Osteocyte (in vitro differentiated cells): ENCODE results near the gene ZC3H11A. TPM values are rescaled to one million over a fixed set of nuclear protein-coding genes. Genes with fewer than 3 reads are reported as not detected.
"Not testable (repeated sequence)": the region's sequence is repeated elsewhere in the genome, so short reads cannot be mapped to it uniquely, and the experiment has no call there.

Source experiments
- DNase-seq: peaks from one replicate; pipeline ENCODE4 v3.0.0; 2021; ENCODE audit warnings: mixed read lengths; ENCODE audit not compliant: unreplicated experiment; ENCODE audit errors: extremely low spot score
- H3K27ac Mint-ChIP-seq: one replicate; pipeline ENCODE4 v1.8.0; 2021; ENCODE audit warnings: mild to moderate bottlenecking, mixed read lengths; ENCODE audit not compliant: unreplicated experiment
- H3K27me3 Mint-ChIP-seq: one replicate; pipeline ENCODE4 v1.8.0; 2021; ENCODE audit warnings: mixed read lengths; ENCODE audit not compliant: unreplicated experiment
- H3K36me3 Mint-ChIP-seq: one replicate; pipeline ENCODE4 v1.8.0; 2021; ENCODE audit warnings: mixed read lengths; ENCODE audit not compliant: unreplicated experiment
- H3K4me1 Mint-ChIP-seq: one replicate; pipeline ENCODE4 v1.8.0; 2021; ENCODE audit warnings: mixed read lengths; ENCODE audit not compliant: unreplicated experiment
- H3K4me3 Mint-ChIP-seq: one replicate; pipeline ENCODE4 v1.8.0; 2021; ENCODE audit warnings: mild to moderate bottlenecking, moderate library complexity, mixed read lengths; ENCODE audit not compliant: unreplicated experiment
- H3K9me3 Mint-ChIP-seq: one replicate; pipeline ENCODE4 v1.8.0; 2021; ENCODE audit warnings: mixed read lengths; ENCODE audit not compliant: unreplicated experiment
- total RNA-seq: library from RNA; stranded (reverse); gene quantifications from 2 replicates; pipeline ENCODE4 v1.2.1, GENCODE V29; 2021
- TF ChIP-seq, protein P1 (sequence below): fragments of 200-600 bp; sonication (generic); IDR thresholded peaks from 2 replicates; pipeline ENCODE4 v1.5.0; 2021; ENCODE audit warnings: antibody characterized with exemption, mild to moderate bottlenecking, moderate library complexity

Gene ZC3H11A
- total RNA-seq, 1 donor from 2014 or later = 94.8 TPM

DNA sequence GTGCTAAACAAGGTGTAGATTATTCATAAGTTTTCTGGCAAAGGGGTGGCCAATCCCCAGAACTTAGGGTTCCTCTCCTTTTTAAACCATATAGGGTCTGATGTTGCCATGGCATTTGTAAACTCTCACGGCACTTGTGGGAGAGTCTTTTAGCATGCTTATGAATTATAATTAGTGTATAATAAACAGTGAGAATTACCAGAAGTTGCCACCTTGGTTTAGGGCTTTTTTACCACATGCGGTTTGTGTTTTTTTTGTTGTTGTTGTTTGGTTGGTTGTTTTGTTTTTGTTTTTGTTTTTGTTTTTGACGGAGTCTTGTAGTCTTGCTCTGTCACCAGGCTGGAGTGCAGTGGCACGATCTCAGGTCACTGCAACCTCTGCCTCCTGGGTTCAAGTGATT, 39.4 kb upstream of the ZC3H11A start:
- TF ChIP-seq, protein P1, sequence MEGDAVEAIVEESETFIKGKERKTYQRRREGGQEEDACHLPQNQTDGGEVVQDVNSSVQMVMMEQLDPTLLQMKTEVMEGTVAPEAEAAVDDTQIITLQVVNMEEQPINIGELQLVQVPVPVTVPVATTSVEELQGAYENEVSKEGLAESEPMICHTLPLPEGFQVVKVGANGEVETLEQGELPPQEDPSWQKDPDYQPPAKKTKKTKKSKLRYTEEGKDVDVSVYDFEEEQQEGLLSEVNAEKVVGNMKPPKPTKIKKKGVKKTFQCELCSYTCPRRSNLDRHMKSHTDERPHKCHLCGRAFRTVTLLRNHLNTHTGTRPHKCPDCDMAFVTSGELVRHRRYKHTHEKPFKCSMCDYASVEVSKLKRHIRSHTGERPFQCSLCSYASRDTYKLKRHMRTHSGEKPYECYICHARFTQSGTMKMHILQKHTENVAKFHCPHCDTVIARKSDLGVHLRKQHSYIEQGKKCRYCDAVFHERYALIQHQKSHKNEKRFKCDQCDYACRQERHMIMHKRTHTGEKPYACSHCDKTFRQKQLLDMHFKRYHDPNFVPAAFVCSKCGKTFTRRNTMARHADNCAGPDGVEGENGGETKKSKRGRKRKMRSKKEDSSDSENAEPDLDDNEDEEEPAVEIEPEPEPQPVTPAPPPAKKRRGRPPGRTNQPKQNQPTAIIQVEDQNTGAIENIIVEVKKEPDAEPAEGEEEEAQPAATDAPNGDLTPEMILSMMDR = no peak
- Mint-ChIP-seq H3K36me3 (no peaks in the 10 kb centered on the region), H3K4me1 (peaks cover 1% of the 10 kb centered on the region), H3K9me3 (no peaks in the 10 kb centered on the region), H3K4me3 (no peak overlapping the region), H3K27me3 (no peaks in the 10 kb centered on the region), H3K27ac (no peak overlapping the region)
- no peak for DNase-seq

DNA sequence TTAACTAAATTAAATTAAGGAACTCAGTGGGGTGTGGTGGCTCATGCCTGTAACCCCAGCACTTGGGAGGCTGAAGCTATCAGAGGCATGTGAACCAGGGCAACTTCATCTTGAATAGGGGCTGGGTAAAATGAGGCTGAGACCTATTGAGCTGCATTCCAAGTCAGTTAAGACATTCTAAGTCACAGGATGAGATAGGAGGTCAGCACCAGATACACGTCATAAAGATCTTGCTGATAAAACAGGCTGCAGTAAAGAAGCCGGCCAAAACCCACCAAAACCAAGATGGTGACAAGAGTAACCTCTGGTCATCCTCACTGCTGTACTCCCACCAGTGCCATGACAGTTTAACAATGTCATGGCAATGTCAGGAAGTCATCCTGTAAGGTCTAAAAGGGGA, 36.7 kb upstream of the ZC3H11A start:
- not testable (repeated sequence) for H3K27me3 Mint-ChIP-seq, H3K4me1 Mint-ChIP-seq, DNase-seq, H3K9me3 Mint-ChIP-seq, H3K27ac Mint-ChIP-seq, H3K4me3 Mint-ChIP-seq, H3K36me3 Mint-ChIP-seq

DNA sequence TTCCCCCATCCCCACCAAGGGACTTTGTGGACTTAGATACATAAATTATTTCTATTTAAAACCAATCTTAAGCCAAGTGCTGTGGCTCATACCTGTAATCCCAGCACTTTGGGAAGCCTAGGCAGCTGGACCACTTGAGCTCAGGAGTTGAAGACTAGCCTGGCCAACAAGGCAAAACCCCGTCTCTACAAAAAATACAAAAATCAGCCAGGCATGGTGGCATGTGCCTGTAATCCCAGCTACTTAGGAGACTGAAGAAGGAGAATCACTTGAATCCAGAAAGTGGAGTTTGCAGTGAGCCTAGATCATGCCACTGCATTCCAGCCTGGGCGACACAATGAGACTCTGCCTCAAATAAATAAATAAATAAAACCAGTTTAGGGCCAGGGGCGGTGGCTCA, 34.9 kb upstream of the ZC3H11A start:
- DNase-seq = no peak
- no peaks in the 10 kb centered on the region for H3K9me3 Mint-ChIP-seq
- TF ChIP-seq, protein P1 = no peak
- no peaks in the 10 kb centered on the region for H3K4me1 Mint-ChIP-seq
- no peaks in the 10 kb centered on the region for H3K36me3 Mint-ChIP-seq
- H3K4me3 Mint-ChIP-seq = no peak overlapping the region
- H3K27me3 Mint-ChIP-seq = peaks cover 10% of the 10 kb centered on the region
- H3K27ac Mint-ChIP-seq = no peak overlapping the region

DNA sequence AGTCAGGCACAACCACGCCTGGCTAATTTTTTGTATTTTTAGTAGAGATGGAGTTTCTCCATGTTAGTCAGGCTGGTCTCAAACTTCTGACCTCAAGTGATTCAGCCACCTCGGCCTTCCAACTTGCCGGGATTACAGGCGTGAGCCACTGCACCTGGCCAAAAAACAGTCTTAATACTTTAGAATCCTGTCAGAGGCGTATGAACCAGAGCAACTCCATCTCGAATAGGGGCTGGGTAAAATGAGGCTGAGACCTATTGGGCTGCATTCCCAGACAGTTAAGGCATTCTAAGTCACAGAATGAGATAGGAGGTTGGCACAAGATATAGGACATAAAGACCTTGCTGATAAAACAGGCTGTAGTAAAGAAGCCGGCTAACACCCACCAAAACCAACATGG, 33.5 kb upstream of the ZC3H11A start:
- H3K27ac Mint-ChIP-seq, H3K4me1 Mint-ChIP-seq, H3K36me3 Mint-ChIP-seq, H3K4me3 Mint-ChIP-seq, DNase-seq, H3K9me3 Mint-ChIP-seq, H3K27me3 Mint-ChIP-seq: not testable (repeated sequence)

DNA sequence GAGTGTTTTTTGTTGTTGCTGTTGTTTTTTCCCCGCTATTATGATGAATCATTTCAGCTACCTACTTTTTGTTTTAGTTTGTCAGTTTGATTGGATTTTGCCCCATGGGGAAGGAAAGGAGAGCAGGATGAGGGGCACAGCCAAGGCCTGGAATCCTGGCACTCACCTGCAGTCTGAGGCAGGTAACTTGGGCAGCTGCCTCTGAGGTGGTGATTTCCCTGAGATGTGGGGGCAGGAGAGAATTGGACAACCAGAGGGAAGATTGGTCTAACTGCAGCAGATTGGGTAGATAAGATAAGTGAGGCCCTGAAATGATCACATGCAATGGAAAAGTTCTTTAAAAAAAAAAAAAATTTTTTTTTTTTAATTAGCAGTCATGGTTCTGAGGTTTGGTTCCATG, 31.9 kb upstream of the ZC3H11A start:
- H3K4me1 Mint-ChIP-seq = no peaks in the 10 kb centered on the region
- peaks cover 13% of the 10 kb centered on the region for H3K27me3 Mint-ChIP-seq
- no peak overlapping the region for H3K4me3 Mint-ChIP-seq
- TF ChIP-seq, protein P1 = no peak
- H3K9me3 Mint-ChIP-seq = no peaks in the 10 kb centered on the region
- no peak overlapping the region for H3K27ac Mint-ChIP-seq
- no peaks in the 10 kb centered on the region for H3K36me3 Mint-ChIP-seq
- no peak for DNase-seq

DNA sequence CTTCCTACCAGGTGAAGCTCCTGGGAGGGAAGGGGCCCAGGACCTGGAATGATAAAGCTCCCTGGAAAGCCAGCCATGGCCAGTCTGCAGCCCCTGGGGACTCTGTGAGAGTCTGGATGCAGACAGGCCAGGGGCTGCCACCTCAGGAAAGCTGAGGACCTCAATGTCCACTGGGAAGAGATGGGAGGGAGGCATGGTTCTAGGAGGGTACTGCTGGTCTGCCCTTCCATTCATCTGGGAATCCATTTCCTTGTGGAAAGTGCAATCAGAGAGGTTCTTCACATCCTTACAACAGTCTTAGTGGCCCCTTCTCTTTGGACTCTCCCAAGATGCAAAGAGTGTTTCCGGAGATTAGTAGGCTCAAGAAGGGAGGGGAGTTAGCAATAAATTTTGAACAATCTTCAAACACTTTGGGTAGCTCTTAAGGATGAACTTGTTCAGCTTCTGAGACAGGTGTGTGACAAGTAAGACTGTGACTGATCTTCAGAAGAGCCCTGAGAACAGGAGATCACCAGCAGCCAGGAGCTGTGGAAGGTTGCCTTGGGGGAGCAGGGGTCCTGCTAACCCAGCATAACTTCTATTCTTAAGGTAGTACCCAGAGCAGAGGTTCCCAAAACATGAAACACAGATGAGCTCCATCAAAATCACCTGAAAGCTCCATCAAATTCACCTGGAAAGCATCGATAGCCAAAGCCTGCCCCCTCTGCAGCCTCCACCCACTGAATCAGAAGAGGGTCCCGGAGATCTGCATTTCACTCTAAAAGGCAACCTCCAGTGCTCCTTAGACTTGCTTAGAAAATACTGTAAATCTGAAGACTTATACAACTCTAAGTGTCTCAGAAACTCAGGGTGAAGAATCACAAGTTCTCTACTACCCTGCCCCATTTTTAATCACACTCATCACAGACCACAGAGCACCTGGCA, 31.1 kb upstream of the ZC3H11A start:
- Mint-ChIP-seq H3K27ac (no peak overlapping the region), H3K4me1 (no peaks in the 10 kb centered on the region), H3K4me3 (no peak overlapping the region), H3K9me3 (no peaks in the 10 kb centered on the region), H3K27me3 (peaks cover 18% of the 10 kb centered on the region), H3K36me3 (no peaks in the 10 kb centered on the region)
- TF ChIP-seq, protein P1 = no peak
- DNase-seq = no peak
